Measurements from ENCODE around the gene SMIM17.

DNA sequence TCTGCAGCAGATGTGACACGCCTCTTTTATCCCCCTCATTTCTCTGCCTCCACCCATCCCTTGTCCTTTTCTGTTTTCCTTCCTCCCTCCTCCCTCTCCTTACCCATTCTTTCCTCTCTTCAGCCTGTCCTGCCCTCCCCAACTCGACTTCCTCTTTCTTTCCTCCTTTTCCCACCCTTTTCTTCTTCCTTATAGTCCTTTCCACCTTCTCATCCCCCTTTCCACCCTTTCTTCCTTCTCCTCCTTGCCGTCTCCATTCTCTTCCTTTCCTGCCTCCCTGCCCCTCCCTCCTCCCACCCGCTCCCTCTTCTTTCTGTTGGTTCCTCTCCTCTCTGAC, 48.5 kb upstream of the SMIM17 start:
- TF ChIP-seq, protein P1, sequence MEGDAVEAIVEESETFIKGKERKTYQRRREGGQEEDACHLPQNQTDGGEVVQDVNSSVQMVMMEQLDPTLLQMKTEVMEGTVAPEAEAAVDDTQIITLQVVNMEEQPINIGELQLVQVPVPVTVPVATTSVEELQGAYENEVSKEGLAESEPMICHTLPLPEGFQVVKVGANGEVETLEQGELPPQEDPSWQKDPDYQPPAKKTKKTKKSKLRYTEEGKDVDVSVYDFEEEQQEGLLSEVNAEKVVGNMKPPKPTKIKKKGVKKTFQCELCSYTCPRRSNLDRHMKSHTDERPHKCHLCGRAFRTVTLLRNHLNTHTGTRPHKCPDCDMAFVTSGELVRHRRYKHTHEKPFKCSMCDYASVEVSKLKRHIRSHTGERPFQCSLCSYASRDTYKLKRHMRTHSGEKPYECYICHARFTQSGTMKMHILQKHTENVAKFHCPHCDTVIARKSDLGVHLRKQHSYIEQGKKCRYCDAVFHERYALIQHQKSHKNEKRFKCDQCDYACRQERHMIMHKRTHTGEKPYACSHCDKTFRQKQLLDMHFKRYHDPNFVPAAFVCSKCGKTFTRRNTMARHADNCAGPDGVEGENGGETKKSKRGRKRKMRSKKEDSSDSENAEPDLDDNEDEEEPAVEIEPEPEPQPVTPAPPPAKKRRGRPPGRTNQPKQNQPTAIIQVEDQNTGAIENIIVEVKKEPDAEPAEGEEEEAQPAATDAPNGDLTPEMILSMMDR (IDR thresholded peaks at IDR 0.05), result no peak
- no peak for TF ChIP-seq POLR2A (IDR thresholded peaks at IDR 0.05)
